Measurements from ENCODE around the gene PLXDC2. TPM values are rescaled to one million over a fixed set of nuclear protein-coding genes. Genes with fewer than 3 reads are reported as not detected.

PLXDC2 gene
- total RNA-seq, 1 donor from 2014 or later, result 94.1 TPM

- no peaks in the 10 kb centered on the region for H3K9me3 ChIP-seq
- no peak overlapping the region for H3K27ac ChIP-seq
- no peaks in the 10 kb centered on the region for H3K4me1 ChIP-seq
- no peak overlapping the region for H3K4me3 ChIP-seq
- TF ChIP-seq, protein P1, sequence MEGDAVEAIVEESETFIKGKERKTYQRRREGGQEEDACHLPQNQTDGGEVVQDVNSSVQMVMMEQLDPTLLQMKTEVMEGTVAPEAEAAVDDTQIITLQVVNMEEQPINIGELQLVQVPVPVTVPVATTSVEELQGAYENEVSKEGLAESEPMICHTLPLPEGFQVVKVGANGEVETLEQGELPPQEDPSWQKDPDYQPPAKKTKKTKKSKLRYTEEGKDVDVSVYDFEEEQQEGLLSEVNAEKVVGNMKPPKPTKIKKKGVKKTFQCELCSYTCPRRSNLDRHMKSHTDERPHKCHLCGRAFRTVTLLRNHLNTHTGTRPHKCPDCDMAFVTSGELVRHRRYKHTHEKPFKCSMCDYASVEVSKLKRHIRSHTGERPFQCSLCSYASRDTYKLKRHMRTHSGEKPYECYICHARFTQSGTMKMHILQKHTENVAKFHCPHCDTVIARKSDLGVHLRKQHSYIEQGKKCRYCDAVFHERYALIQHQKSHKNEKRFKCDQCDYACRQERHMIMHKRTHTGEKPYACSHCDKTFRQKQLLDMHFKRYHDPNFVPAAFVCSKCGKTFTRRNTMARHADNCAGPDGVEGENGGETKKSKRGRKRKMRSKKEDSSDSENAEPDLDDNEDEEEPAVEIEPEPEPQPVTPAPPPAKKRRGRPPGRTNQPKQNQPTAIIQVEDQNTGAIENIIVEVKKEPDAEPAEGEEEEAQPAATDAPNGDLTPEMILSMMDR (IDR thresholded peaks at IDR 0.05), result no peak
- intact Hi-C loops (cut with DNase I), result no loop called here
- H3K27me3 ChIP-seq, result no peaks in the 10 kb centered on the region
- no peaks in the 10 kb centered on the region for H3K36me3 ChIP-seq
- no peak for DNase-seq (ENCODE audit: low spot score in 2 of 2)
These were observed 487.4 kb downstream of the PLXDC2 start for GRCh38 chr10:20303453-20304152.

GRCh38 chr10:20313665-20314064, 497.4 kb downstream of the PLXDC2 start:
- no peak for DNase-seq (ENCODE audit: low spot score in 2 of 2)
- no peak overlapping the region for H3K27ac ChIP-seq
- H3K27me3 ChIP-seq, result no peaks in the 10 kb centered on the region
- intact Hi-C loops (cut with DNase I), result no loop called here
- H3K4me3 ChIP-seq, result no peak overlapping the region
- TF ChIP-seq, protein P1 (IDR thresholded peaks at IDR 0.05), result no peak
- no peaks in the 10 kb centered on the region for H3K9me3 ChIP-seq
- H3K4me1 ChIP-seq, result no peaks in the 10 kb centered on the region
- no peaks in the 10 kb centered on the region for H3K36me3 ChIP-seq

DNA sequence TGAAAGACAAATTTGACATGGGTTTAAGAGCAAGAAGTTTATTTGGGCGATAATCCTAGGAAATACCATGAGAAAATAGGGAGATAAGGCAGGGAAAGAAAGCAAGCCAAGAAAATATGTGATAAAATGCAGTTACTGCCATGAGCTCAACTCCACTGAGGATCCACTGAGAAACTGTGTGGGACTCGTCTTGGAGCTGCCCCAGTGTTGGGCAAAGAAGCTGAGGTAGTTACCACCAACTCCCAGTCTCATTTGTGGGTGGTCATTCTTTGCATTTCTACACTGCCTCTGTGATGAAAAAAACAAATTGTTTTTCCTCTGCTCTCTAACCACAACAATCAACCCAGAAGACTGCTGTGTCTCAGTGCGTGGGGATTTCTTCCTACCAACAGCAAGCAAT, 498.2 kb downstream of the PLXDC2 start:
- Histone ChIP-seq H3K9me3 (no peaks in the 10 kb centered on the region), H3K4me3 (no peak overlapping the region), H3K4me1 (no peaks in the 10 kb centered on the region), H3K36me3 (no peaks in the 10 kb centered on the region), H3K27me3 (no peaks in the 10 kb centered on the region), H3K27ac (no peak overlapping the region)
- DNase-seq (ENCODE audit: low spot score in 2 of 2), result no peak
- intact Hi-C loops (cut with DNase I), result no loop called here
- TF ChIP-seq, protein P1 (IDR thresholded peaks at IDR 0.05), result no peak

DNA sequence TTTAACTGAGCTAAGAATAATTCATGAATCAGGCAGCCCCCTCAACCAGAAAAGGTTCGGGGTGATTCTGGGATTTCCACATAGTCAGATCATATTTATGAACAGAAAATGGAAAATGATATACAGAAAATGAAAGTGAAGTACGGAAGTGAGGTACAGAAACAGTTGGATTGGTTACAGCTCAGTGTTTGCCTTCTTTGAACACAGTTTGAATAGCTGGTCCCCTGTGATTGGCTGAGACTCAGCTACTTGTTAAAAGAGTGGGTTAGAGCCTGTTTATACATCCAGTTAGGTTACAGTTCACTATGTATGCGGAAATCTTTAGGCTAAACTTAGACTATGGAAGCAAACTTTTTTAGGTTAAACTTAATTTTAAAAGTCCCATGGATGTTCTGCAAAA, 511.7 kb downstream of the PLXDC2 start:
- Histone ChIP-seq H3K36me3 (no peaks in the 10 kb centered on the region), H3K27ac (no peak overlapping the region), H3K9me3 (no peaks in the 10 kb centered on the region), H3K27me3 (no peaks in the 10 kb centered on the region), H3K4me3 (no peak overlapping the region), H3K4me1 (no peaks in the 10 kb centered on the region)
- intact Hi-C loops (cut with DNase I), result no loop called here
- no peak for DNase-seq (ENCODE audit: low spot score in 2 of 2)
- TF ChIP-seq, protein P1 (IDR thresholded peaks at IDR 0.05), result no peak

DNA sequence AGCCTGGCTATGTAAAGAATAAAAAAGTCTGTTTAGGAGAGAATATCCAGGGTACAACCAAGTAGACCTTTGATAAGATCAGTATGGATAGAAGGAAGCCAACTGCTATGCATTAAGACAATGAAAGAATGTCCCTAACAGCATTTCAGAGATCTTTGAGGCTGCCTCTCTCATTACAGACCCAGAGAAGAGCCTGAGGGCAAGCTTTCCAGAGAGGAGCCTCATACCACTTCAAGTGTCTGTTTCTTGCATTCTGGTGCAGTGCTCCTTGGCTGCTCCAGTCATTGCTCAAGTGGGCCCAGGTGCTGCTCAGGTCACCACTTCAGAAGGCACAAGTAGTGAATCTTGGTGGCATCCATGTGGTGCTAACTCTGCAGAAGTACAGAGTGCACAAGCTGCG, 514.0 kb downstream of the PLXDC2 start:
- Histone ChIP-seq H3K36me3 (no peaks in the 10 kb centered on the region), H3K27ac (no peak overlapping the region), H3K9me3 (no peaks in the 10 kb centered on the region), H3K4me3 (no peak overlapping the region), H3K27me3 (no peaks in the 10 kb centered on the region), H3K4me1 (no peaks in the 10 kb centered on the region)
- intact Hi-C loops (cut with DNase I), result no loop called here
- DNase-seq (ENCODE audit: low spot score in 2 of 2), result no peak
- TF ChIP-seq, protein P1 (IDR thresholded peaks at IDR 0.05), result no peak

DNA sequence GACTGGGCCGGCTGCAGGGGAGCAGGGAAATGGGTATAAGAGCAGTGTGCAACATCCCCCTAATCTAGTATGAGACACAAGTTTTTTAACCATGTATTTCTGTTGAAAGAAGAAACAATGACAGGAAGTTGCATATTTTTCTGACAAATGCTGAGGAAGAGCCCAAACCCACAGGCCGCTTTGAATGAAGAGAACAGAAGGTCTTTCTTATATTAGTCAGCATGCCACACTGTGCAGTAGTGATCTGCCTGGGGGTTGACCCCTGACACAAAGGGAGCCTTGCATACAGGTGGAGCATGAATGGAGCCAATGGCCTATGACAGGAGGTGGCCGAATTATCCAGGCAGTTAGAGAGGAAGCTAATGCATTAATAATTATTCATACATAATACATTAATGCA, 518.3 kb downstream of the PLXDC2 start:
- Histone ChIP-seq H3K4me3 (no peak overlapping the region), H3K4me1 (no peaks in the 10 kb centered on the region), H3K36me3 (no peaks in the 10 kb centered on the region), H3K9me3 (peaks cover 0 to 5% of the 10 kb centered on the region in 2 donors), H3K27me3 (no peaks in the 10 kb centered on the region), H3K27ac (no peak overlapping the region)
- TF ChIP-seq, protein P1 (IDR thresholded peaks at IDR 0.05), result no peak
- intact Hi-C loops (cut with DNase I), result no loop called here
- no peak for DNase-seq (ENCODE audit: low spot score in 2 of 2)
